ENCODE results near the gene STK16. TPM values are rescaled to one million over a fixed set of nuclear protein-coding genes. Genes with fewer than 3 reads are reported as not detected.
A peak's percentile ranks its signal among the peaks of the same experiment; 100 is the strongest.

Gene STK16
- total and polyA plus RNA-seq, 2 of the 13 experiments (the other 11 are each of a cell fraction or from before 2014, with no cell fraction given) = 28.0 to 50.9 TPM

GRCh38 chr2:219218732-219219701, 26.3 kb upstream of the STK16 start, which contains the start of gene ABCB6 (continued):
- no peak for TF ChIP-seq ZBTB40 (IDR thresholded peaks at IDR 0.05)
- TF ChIP-seq ZBTB40 (CRISPR knock-in tag; IDR thresholded peaks at IDR 0.05) = peak; percentile 82
- TF ChIP-seq ZNF512B (CRISPR knock-in tag; IDR thresholded peaks at IDR 0.05; ENCODE audit: borderline replicate concordance) = peak; percentile 93; the same call in 1 of the 2 replicates
- peak; percentile 85 for TF ChIP-seq KLF12 (CRISPR knock-in tag; IDR thresholded peaks at IDR 0.05; ENCODE audit: borderline replicate concordance)
- no peak for TF ChIP-seq TERF1 (CRISPR knock-in tag; IDR thresholded peaks at IDR 0.05)
- no peak for TF ChIP-seq IRF1 (CRISPR knock-in tag; IDR thresholded peaks at IDR 0.05; ENCODE audit: low read depth)
- no peak for TF ChIP-seq PAX8 (CRISPR knock-in tag; IDR thresholded peaks at IDR 0.05; ENCODE audit: borderline replicate concordance)
- no peak for TF ChIP-seq CHD4 (IDR thresholded peaks at IDR 0.05; ENCODE audit: borderline replicate concordance, low read length)
- TF ChIP-seq RARG (CRISPR knock-in tag; IDR thresholded peaks at IDR 0.05; ENCODE audit: low read depth) = 0 out of 2 replicates have a peak, but pooled peaks have one; percentile 77
- TF ChIP-seq GTF3A (CRISPR knock-in tag; conservative IDR thresholded peaks at IDR 0.05) = 0 out of 2 replicates have a peak, but pooled peaks have one; percentile 50
- TF ChIP-seq ZFP36 (IDR thresholded peaks at IDR 0.05; ENCODE audit: borderline replicate concordance, low read depth, low read length, partially characterized antibody) = no peak
- TF ChIP-seq ZNF44 (CRISPR knock-in tag; IDR thresholded peaks at IDR 0.05) = peak; percentile 77; the same call in 1 of the 2 replicates
- peak; percentile 80; the same call in 1 of the 2 replicates for TF ChIP-seq U2AF2 (IDR thresholded peaks at IDR 0.05; ENCODE audit: low read depth, low read length)
